C4-2B (cell line): ENCODE measurements around the gene CNTNAP1.
"Not testable (repeated sequence)": the region's sequence is repeated elsewhere in the genome, so short reads cannot be mapped to it uniquely, and the experiment has no call there.

Experiments used
- H3K27ac ChIP-seq: fragments of 450-650 bp; 2 replicates; pipeline ENCODE4 v1.5.1; 2017
- ZFX ChIP-seq: fragments of 450-650 bp; IDR thresholded peaks from 2 replicates; pipeline ENCODE4 v1.6.1; 2017
- TF ChIP-seq, protein P1 (sequence below): fragments of 450-650 bp; conservative IDR thresholded peaks from 2 replicates; pipeline ENCODE4 v1.5.1; 2017; ENCODE audit warnings: mild to moderate bottlenecking

The CNTNAP1 gene

GRCh38 chr17:42653179-42654124 is 28.9 kb upstream of the CNTNAP1 start:
- no peak overlapping the region for H3K27ac ChIP-seq

DNA sequence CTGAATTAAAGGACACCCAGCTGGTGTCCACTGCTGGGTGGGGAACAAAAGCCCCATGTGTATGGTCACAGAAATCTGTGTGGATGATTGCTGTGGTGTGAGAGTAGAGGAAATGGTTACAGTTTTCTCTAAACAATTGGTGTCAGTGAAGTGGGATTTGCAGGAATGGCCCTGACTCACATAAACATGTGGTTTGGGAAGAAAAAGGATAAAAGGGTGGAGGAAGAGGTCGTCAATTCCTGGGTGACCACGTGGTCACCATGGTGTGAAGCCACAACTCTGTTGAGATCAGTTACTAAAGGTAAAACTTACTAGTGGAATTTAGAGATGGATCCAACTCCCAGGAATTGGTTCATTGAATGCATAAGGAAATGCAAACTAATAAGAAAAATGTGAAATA is 26.8 kb upstream of the CNTNAP1 start:
- TF ChIP-seq, protein P1, sequence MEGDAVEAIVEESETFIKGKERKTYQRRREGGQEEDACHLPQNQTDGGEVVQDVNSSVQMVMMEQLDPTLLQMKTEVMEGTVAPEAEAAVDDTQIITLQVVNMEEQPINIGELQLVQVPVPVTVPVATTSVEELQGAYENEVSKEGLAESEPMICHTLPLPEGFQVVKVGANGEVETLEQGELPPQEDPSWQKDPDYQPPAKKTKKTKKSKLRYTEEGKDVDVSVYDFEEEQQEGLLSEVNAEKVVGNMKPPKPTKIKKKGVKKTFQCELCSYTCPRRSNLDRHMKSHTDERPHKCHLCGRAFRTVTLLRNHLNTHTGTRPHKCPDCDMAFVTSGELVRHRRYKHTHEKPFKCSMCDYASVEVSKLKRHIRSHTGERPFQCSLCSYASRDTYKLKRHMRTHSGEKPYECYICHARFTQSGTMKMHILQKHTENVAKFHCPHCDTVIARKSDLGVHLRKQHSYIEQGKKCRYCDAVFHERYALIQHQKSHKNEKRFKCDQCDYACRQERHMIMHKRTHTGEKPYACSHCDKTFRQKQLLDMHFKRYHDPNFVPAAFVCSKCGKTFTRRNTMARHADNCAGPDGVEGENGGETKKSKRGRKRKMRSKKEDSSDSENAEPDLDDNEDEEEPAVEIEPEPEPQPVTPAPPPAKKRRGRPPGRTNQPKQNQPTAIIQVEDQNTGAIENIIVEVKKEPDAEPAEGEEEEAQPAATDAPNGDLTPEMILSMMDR = no peak
- TF ChIP-seq ZFX = no peak
- no peak overlapping the region for H3K27ac ChIP-seq

More at GRCh38 chr17:42653179-42654124, 28.9 kb upstream of the CNTNAP1 start:
- no peak for TF ChIP-seq ZFX
- TF ChIP-seq, protein P1 = no peak

GRCh38 chr17:42657824-42658588 is 24.3 kb upstream of the CNTNAP1 start:
- TF ChIP-seq, protein P1 = no peak
- H3K27ac ChIP-seq = no peak overlapping the region

GRCh38 chr17:42659079-42659931 is 23.0 kb upstream of the CNTNAP1 start, which contains the start of gene TUBG2:
Gene TUBG2, plus strand, starts transcription at chr17:42659284. Its CDS starts 220 bp downstream, at chr17:42659504.
- TF ChIP-seq, protein P1 = no peak
- peak; percentile 61; the same call in 1 of the 2 replicates for TF ChIP-seq ZFX

GRCh38 chr17:42659932-42660274 is 22.4 kb upstream of the CNTNAP1 start:
- H3K27ac ChIP-seq = peak overlapping the region; percentile 68

More at GRCh38 chr17:42659079-42659931, 23.0 kb upstream of the CNTNAP1 start, which contains the start of gene TUBG2:
- peak within 1 kb of the TSS; percentile 68 for H3K27ac ChIP-seq

- TF ChIP-seq, protein P1 = no peak
- TF ChIP-seq ZFX = no peak
- peak overlapping the region; percentile 8; the same call in 1 of the 2 replicates for H3K27ac ChIP-seq
Observed at GRCh38 chr17:42660692-42661345, 21.5 kb upstream of the CNTNAP1 start.

DNA sequence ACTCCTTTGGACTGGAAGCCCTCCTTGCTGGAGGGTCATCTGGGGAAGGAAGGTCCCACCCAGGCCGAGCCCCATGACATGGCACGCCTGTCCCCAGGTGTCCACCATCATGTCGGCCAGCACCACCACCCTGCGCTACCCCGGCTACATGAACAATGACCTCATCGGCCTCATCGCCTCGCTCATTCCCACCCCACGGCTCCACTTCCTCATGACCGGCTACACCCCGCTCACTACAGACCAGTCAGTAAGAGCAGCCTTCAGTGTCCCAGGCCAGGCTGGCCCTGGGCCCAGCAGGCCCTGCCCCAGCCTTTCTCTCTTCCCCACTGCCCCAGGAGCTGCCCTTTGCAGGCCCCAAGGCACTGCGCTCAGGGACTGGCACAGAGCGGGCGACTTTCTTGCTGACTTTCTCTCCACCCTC is 16.7 kb upstream of the CNTNAP1 start:
- TF ChIP-seq ZFX = no peak
- TF ChIP-seq, protein P1 = no peak
- H3K27ac ChIP-seq = no peak overlapping the region

GRCh38 chr17:42666126-42666525 is 16.2 kb upstream of the CNTNAP1 start:
- H3K27ac ChIP-seq = not testable (repeated sequence)
